GM21526 (cell line): Measurements from ENCODE around the gene MRPL22.
"Not testable (repeated sequence)": the region's sequence is repeated elsewhere in the genome, so short reads cannot be mapped to it uniquely, and the experiment has no call there.

Source experiments
- ATAC-seq: cut with Tn5 transposase; IDR thresholded peaks from one replicate; pipeline ENCODE4 v1.9.1; 2021; ENCODE audit warnings: moderate library complexity; ENCODE audit not compliant: unreplicated experiment, low FRiP score

The MRPL22 gene

DNA sequence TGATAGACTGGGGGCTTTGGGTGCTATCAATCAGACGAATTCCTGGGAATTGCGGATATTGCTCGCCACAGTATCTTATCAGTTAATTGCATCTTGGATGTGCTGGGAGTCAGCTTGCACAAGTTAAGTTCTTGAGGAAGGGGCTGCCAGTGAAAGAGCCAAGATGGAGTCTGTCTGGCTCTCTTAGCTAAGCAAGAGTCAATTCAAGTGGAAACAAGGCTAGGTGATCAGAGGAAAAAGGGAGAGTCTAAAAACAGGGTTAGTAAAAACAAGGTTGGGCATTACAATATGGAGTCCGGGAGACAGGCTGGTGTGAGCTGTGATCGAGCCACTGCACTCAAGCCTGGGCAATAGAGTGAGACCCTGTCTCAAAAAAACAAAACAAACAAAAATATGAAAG is 1.5 kb upstream of the MRPL22 start:
- not testable (repeated sequence) for ATAC-seq

DNA sequence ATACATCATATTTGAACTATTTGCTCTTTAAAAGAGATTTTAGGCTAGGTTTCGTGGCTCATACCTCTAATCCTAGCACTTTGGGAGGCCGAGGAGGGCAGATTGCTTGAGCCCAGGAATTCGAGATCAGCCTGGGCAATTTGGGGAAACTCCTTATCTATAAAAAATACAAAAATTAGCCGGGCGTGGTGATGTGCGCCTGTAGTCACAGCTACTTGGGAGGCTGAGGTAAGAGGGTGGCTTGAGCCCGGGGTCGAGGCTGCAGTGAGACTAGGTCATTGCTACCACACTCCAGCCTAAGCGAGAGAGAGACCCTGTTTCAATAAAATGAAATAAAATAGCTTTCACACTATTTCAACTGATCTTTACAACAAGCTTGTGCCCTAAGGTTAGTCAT is 500 bp upstream of the MRPL22 start:
- ATAC-seq = no peak

DNA sequence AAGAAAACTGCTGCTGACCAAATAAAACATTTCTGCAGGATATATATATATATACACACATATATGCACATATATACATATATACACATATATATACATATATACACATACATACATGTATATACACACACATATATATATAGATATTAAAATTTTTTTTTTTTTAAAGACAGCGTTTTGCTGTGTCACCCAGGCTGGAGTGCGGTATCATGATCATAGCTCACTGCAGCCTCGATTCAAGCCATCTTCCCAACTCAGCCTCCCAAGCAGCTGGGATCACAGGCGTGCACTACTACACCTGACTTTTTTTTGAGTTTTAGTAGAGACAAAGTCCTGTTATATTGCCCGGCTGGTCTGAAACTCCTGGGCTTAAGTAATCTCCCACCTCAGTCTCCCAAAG is 2.7 kb downstream of the MRPL22 start:
- no peak for ATAC-seq

DNA sequence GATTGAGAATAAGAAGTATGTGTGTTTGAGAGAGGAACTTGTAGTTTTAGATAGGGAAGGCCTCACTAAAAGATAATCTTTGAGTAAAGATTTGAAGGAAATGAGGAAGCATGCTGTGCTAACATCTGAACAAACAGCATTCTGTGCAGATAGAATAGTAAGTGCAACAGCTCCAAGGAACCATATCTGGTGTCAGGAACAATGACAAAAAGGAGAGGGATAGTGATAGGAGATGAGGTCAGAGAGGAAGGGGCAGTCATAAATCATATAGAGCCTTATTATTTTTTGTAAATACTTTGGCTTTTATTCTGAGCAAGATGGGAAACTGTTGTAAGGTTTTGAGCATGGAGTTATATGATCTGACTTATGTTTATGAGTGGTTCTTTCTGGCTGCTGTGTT is 3.8 kb downstream of the MRPL22 start:
- no peak for ATAC-seq

DNA sequence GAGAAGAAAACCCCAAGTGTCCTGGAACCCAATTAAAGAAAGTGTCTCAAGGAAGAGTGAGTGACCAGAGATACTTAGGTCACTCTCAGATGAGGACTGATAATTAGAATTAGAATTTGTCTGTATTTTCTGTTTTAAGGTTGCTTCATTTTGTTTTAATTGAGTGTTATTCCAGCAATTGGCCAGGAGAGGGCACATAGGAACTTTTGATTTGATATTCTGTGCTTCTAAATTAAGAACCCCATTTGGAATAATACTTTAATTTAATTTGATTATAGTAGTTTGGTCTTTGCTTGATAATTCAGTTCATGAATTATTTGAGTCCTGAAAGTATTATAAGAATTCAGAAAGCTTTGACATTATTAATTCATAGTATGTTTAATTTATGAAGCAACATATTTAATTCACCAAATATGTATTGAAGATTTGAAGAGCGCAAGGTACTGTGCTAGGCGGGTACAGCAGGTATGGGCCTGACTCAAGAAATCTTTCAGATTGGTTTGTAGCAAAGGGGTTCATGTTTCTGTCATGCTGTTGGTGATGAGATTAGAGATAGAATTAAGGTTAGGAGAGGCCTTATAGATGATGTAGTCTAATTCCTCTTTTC is 4.9 kb downstream of the MRPL22 start:
- no peak for ATAC-seq

DNA sequence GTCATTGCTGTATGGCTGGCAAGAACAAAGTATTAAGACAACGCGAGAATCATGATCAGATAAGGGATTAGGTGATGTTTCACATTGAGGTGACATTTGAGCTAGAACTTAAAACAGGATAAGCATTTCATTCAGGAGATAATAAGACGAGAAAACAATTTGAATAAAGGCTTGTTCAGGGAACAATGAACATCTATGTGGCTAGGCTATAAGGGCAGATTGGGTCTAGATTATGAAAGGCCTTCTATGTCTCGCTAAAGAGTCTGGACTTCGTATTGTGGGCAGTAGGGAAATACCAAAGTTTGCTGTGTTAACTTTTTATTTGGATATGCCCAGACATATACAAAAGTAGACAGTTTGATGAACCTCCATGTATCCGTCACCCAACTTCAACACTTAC is 6.9 kb downstream of the MRPL22 start:
- ATAC-seq = no peak

DNA sequence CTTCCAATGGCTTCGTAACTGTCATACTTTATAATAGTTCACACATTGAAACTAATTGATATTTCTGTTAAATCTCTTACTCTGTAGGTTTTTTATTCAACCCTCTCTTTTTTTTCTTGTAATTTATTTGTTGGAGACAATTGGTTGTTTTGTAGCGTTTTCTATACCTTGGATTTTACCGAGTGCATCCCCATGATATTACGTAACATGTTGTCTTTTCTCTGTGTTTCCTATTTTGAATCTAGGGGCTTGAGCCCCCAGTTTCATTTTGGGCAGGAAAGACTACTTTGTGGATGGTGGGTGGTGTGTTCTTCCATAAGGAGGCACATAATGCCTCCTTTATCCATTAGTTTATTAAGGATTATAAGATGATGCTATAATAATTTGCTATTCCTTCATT is 7.4 kb downstream of the MRPL22 start:
- no peak for ATAC-seq

DNA sequence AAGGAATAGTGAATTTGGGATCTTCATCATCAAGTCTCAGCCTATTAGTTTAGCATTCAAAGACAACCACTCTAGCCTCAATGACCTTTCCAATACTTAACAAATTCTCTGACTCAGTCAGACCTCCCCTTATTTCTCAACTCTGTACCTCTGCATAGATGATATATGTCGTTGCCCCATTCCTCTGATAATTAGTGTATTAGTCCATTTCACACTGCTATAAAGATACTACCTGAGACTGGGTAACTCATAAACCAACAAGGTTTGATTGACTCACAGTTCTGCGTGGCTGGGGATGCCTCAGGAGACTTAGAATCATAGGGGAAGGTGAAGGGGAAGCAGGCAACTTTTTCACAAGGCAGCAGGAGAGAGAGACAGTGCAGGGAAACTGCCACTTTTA is 8.9 kb downstream of the MRPL22 start:
- ATAC-seq = no peak

DNA sequence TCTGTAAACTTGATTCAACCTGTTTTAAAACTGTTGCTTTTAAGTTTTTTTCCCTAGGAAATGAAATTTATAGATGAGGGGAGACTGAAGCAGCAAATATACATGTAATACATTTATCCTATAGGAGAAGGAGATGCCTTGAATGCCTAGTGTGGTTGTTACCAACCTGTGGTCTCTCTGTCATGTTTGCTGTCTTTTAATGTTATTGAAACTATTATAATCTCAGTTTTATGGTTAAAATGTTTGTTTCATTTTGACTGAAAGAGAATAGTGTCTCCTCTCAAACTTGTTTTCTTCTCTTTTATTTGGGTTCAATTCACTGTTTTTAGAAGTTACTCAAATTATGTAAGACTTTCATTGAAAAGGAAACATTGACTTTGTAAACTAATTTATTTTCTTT is 15.8 kb downstream of the MRPL22 start:
- ATAC-seq = no peak

DNA sequence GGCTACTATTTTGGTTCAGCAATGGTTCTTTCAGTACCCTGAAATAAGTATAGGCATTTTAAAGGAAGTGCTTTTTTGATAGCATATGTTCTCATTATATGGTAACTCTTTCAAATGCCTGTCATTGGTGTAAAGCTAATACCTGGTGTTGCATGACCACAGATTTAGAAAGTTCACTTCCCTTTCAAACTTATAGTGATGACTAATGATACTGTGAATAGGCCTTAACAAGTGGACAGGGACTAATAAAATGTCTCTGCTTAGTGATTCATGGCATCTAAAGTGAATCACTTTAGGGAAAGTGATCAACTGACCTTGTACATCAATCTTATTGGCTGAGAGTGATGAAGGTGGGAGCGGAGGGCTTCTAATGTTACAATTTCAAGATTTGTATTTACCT is 21.6 kb downstream of the MRPL22 start:
- ATAC-seq = peak; percentile 94

DNA sequence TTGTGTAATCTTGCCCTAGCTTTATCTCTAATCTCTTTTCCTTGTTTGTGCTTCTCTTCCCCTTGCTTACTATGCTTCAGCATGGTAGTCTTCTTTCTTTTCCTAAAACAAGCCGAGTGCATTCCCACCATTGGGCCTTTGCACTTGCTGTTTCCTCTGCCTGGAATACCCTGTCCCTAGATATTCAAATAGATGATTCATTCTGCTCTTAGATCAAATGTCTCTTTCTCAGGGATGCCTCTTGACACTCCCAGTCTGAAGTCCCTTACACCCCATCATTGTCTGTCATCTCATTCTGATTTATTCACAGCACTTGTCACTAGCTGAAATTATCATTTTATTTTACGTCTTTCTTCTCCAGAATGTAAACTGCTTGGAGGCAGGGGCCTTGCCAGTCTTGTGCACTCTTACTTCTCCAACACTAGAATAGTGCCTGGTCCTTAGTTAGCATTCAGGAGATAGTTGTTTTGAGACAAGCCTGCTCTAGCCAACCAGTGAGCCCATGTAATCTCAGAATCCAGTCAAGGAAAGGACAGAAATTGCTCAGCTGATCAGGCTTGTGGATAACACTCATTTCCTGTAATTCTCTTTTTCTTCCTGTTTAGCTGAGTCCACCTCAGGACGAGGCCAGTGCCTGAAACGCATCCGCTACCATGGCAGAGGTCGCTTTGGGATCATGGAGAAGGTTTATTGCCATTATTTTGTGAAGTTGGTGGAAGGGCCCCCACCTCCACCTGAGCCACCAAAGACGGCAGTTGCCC is 25.4 kb downstream of the MRPL22 start:
- no peak for ATAC-seq

DNA sequence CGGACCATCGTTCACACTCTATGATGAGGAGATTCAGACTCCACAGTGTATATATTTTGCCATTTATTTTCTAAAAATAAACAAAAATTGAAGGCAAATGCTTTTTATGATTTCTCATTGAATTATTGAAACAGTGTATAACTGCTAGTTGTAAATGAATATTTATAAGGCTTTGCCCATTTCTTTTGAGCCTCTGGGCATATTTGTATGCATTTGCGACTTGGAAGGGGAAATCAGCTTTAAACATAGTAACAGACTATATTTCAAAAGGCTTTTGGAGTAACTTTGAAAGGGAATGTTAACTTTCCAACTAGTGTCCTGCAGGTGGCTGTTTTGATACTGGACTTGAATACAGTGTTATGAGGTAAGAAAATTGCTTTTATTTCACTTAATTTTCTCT is 26.0 kb downstream of the MRPL22 start:
- no peak for ATAC-seq

DNA sequence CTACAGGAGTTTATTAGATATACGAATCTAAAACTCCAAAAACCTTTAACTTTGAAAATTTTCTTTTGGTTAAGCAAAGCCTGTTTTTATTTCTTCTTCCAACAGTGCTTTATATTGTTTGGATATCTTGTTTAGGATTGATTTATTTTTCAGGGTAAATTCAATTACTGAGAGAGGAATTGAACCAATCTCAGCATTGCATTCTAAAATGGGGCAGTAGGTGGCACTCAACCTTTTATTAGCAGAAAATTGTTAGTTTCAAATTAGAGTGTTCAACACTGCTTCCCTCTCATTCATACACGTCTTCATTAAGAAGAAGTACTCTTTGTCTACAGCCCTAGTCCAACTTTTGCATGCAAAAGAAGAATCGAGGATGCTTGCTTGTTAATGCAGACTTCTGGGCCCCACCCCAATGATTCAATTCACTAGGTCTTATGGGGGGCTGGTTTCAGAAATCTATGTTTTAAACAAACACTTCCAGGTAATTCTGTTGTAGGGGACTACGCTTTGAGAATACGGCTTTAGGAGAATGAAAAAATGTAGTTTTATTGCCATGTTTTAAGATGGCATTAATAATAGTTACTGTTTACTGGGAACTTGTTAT is 26.6 kb downstream of the MRPL22 start:
- ATAC-seq = no peak

DNA sequence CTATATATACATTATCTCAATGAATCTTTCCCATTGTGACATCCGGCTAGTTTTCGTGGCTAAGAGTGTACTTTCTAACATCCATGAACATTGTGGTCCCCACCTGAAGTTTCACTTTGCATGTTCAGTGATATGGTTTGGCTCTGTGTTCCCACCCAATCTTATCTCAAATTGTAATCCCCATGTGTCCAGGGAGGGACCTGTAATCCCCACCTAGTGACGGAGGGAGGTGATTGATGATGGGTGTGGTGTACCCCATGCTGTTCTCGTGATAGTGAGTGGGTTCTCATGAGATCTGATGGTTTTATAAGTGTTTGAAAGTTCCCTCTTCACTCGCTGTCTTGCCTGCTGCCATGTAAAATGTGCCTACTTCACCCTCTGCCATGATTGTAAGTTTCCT is 28.1 kb downstream of the MRPL22 start:
- ATAC-seq = no peak

DNA sequence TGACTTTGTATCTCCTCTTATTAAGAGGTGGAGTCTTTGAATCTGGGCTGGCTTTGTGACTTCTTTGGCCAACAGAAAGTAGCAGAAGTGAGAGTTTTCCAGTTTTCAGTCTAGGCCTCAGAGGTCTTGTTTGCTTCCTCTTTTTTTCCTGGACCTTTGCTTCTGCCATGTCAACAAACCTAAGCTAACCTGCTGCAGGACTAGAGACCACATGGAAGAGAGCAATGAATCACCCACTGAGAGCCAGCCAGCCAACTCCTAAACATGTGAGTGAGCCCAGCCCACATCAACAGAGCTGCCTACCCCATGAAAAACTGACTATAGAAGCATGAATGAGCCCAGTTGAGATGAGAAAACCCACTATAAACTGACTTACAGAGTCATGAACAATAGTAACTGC is 29.9 kb downstream of the MRPL22 start:
- ATAC-seq = no peak

DNA sequence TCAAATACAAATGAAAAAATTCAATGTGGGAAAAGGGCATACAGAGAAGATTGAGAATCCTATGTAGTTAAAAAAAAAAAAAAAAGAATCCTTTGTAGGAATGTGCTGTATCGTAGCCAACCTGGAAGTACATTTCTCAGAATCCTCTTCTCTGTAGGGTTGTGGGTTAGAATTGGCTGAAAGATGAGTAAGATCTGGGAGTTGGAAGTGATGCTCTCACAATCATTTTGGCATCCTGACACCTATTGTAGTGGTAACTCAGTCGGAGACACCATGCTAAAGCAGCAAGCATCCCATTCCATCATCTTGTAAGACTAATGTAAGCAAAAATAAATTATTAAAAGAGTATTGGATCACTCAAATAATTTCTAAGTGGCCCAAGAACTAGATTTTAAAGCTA is 30.6 kb downstream of the MRPL22 start:
- no peak for ATAC-seq

DNA sequence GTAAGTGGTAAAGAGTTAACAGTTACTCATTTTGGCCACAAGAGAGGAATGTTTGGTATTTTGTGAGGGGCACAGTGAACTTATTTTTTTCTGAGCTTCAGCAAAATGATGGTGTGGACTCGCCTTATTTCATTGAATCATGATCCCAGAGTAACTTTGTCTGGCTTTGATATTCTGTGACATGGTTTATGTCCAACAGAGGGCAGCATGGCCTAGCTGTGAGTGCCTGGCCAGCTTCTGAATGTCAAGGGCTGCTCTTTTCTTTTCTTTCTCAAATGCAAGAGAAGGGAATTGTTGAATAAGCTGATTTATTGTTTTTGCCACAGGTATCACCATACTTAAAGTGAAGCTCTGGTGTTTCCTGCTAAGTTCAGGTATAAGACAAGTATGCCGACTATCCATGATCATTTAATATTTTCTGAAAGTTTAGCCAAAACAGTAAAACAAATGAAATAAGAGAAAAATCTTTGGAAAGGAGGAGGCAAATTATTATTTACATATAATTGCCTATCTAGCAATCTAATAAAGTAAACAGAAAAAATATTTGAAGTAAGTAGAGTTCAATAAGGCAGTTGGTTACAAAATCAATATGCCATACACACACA is 31.7 kb downstream of the MRPL22 start:
- ATAC-seq = no peak

DNA sequence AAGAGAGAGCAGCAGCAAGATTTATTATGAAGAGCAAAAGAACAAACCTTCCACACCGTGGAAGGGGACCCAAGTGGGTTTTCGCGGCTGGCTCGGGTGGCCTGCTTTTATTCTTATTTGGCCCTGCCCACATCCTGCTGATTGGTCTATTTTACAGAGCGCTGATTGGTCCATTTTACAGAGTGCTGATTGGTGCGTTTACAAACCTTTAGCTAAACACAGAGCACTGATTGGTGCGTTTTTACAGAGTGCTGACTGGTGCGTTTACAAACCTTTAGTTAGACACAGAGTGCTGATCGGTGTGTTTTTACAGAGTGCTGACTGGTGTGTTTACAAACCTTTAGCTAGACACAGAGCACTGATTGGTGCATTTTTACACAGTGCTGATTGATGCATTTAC is 35.2 kb downstream of the MRPL22 start:
- not testable (repeated sequence) for ATAC-seq

DNA sequence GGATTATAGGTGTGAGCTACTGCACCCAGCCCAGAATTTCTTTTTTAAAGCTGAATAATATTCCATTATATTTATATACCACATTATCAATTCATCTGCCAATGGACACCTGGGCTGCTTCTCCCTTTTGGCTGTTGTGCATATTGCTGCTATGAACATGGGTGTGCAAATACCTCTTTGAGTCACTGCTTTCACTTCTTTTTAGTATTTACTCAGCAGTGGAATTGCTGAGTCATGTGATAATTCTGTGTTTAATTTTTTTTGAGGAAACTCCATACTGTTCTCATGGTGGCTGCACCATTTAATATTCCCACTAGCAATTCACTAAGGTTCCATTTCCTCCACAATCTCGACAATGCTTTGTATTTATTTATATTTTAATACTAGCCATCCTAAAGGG is 36.5 kb downstream of the MRPL22 start:
- ATAC-seq = no peak

DNA sequence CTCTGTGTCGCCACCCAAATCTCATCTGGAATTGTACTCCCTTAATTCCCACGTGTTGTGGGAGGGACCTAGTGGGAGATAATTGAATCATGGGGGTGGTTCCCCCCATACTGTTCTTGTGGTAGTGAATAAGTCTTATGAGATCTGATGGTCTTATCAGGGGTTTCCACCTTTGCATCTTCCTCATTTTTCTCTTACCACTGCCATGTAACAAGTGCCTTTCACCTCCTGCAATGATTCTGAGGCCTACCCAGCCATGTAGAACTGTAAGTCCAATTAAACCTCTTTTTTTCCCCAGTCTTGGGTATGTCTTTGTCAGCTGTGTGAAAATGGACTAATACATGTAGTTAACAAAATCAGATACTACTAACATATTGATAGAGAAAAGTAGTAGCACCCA is 37.4 kb downstream of the MRPL22 start:
- not testable (repeated sequence) for ATAC-seq

DNA sequence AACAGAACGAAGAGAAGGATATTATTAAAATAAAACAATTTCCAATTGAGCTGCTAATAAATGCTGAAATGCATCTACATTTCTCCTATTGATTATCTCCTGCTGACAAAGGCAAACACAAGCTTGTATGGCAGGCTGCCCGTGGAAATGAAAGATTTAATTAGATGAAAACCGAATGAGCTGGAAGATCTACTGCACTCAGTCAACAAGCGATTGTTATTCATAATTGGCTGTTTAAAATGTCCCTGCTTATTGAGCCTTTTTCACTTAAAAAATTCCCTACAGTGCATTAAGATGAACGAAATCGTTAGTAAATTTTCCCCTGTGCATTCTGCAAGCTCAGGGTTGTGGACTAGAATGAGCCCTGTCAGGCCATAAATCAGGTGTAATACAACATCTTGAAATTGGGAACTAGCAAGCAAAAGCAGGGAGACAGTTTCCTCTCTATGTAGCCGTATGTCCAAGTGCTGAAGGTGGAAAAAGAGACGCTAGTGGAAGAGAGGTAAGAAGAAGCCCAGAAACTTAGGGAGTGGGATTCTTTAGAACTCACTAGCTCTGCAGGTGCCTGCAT is 44.2 kb downstream of the MRPL22 start:
- ATAC-seq = no peak
